ENCODE measurements around the gene AXL.

- no peak for TF ChIP-seq CTCF (IDR thresholded peaks at IDR 0.05; ENCODE audit: poor library complexity)
- no peak for TF ChIP-seq EZH2 (IDR thresholded peaks at IDR 0.05; ENCODE audit: borderline replicate concordance)
- no peak for TF ChIP-seq EZH2phosphoT487 (IDR thresholded peaks at IDR 0.05; ENCODE audit: low read depth, severe bottlenecking, unreplicated experiment)
Measured at GRCh38 chr19:41299755-41300089, 80.7 kb downstream of the AXL start.
